H54 (cell line): ENCODE measurements around the gene TTPAL.

Experiments used
- DNase-seq: peaks from one replicate; pipeline ENCODE4 v3.0.0; 2011; ENCODE audit warnings: low spot score, mixed read lengths; ENCODE audit not compliant: insufficient read length
- FAIRE-seq: peaks from 3 replicates; lab custom pipeline; 2011; peaks lifted over from hg19 to GRCh38; lab: Jason Lieb, UNC
- POLR2A ChIP-seq: IDR thresholded peaks from 2 replicates; pipeline ENCODE4 v1.6.1; 2011; ENCODE audit warnings: low read depth, mild to moderate bottlenecking, low read length

TTPAL gene

DNA sequence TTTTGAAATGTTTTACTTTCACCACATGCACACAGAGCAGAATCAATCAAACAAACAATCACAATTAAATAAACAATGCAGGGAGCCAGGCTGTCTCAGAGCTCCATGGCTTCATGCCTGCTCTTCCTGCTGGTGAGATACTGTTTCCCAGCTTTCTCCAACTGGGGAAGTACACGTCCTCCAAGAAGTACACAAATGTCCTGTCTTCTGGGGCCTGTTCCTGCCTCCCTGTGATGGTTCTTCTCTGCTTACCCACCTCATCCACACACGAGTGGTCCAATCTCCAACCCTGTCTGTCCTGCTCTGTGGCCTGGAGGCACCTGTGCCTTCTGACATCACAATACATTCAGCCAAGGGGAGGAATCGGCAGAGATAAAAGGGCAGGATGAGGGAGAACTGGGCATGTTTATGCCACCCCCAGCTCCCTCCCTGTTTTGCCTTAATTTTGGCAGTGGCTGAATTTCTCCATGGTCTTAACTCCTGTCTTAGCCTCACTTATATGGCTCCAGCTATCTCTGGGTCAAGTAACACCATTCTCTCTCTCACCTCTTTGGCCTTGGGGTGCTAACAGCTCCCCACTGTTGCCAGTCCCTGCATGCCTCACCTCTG lies 25.3 kb upstream of the TTPAL start:
- DNase-seq: no peak
- no peak for TF ChIP-seq POLR2A
- FAIRE-seq: no peak

DNA sequence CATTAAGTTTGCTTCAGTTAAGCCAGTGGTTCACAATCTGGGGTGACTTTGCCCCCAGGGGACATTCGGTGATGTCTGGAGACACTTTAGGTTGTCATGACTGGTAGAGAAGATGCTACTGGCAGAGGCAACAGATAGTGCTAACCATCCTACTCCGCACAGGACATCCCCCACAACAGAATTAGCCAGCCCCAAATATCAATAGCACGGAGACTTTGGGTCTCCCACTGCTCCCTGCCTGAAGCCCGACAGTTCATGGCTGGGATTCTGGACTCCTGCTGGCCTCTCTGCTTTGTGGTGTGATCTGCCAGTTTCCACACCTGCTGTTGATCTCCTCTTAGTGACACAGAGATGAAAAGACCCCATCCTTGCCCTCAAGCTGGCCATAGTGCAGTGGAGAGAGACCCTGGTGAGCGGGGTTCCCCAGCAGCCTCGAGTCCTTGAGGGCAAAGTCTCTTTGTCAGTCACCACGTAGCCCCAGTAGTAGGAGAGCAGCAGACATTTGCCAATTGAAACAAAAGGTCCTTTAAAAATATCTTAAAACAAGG lies 24.7 kb upstream of the TTPAL start:
- FAIRE-seq (no peak), DNase-seq (no peak)
- no peak for TF ChIP-seq POLR2A

DNA sequence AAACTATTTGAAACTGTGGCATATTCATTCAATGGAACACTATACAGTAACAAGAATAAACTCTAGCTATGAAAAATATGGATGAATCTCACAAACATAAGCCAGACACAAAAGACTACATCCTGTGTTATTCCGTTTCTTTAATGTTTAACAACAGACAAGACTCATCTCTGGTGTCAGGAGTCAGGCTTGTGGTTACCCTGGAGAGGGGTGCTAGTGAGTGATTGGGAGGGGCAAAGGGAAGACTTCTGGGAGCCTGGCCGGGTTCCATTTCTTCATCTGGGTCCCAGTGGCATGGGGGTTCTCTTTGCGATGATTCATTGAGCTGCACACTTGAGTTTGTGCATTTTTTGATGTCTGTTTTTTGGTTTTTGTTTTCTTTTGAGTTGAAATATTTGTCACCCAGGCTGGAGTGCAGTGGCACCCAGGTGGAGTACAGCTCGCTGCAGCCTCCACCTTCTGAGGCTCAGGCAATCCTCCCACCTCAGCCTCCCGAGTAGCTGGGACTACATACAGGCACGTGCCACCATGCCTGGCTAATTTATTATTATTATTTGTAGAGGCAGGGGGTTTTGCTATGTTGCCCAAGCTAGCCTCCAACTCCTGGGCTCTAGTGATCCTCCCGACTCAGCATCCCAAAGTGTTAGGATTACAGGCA lies 21.2 kb upstream of the TTPAL start:
- DNase-seq (no peak), FAIRE-seq (no peak)
- no peak for TF ChIP-seq POLR2A

DNA sequence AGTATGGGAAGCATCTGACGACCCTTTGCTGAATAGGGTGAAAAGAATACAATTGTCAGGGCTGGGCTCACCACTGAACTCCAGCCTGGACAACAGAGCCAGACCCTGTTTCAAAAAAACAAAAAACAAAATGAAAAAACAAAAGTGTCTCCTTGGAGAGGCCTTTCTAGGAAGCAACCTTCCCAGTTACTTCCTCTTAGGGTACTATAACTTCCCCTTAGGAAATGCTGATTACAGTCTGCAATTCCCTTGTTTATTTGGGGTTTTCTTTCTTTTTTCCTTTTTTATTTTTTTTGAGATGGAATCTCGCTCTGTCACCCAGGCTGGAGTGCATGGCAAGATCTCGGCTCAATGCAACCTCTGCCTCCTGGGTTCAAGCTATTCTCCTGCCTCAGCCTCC lies 20.5 kb upstream of the TTPAL start:
- no peak for TF ChIP-seq POLR2A
- no peak for FAIRE-seq

DNA sequence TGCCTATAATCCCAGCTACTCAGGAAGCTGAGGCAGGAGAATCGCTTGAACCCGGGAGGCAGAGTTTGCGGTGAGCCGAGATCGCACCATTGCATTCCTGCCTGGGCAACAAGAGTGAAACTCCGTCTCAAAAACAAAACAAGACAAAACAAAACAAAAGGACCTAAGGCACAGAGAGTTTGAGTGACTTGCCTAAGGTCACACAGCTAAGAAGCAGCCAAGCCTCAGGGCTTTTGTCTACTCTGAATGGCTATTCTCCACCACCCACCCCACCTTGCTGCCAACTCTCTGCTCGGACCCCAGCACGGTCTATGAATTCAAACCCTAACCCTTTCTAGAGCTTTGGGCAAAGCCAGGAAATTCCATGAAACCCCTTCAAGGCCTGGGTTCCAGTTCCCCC lies 19.1 kb upstream of the TTPAL start:
- FAIRE-seq (no peak), DNase-seq (no peak)
- no peak for TF ChIP-seq POLR2A

More for the DNA sequence above, 20.5 kb upstream of the TTPAL start:
- DNase-seq: no peak

GRCh38 chr20:44457016-44457415 lies 18.7 kb upstream of the TTPAL start:
- FAIRE-seq (no peak), DNase-seq (no peak)
- TF ChIP-seq POLR2A: no peak

- FAIRE-seq (no peak), DNase-seq (no peak)
- TF ChIP-seq POLR2A: no peak
Measured at GRCh38 chr20:44459271-44459670, 16.4 kb upstream of the TTPAL start.

DNA sequence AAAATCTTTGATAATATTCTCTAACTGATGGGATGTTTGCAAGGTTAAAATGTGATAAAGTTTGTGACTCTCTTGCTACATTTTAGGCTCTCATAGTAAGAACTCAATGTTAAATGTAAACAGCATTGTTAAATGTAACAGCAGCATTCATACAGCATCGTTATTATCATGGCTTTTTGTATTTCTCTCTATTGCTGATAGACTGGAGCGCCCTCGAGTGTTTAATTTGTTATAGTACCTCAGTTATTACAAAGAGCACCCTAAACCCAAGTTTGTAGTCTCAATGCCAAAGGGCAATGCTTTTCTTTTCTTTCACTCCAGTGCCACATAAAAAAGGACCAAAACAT lies 14.9 kb upstream of the TTPAL start:
- TF ChIP-seq POLR2A: no peak
- DNase-seq: no peak
- FAIRE-seq: no peak

DNA sequence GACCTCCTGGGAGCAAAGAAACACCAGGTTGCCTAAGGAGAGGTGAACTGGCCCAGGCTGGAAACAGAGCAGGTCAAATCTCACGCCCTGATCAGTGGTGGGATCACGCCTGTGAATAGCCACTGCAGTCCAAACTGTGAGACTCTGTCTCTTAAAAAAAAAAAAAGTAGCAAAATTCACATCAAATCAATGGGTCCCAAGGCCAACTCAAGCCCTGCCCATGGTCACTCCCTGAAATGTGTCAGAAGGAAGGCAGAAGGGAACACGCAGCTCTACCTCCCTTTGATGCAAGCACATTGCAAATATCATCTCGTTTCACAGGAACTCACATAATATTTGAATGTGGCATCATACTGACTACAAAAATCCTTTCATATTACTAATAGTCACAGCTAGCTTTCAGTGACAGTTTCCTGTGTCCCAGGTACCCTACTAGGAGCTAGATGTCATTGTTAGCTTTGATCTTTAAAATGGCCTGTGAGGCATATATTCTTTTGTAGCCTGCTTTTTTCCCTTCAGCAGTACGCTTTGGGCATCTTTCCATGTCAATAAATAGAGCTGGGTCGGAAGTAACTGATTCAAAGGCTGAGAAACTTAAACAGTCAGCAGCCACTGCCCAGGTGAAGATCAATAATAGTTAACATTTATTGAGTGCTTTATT lies 14.4 kb upstream of the TTPAL start:
- no peak for TF ChIP-seq POLR2A
- no peak for DNase-seq
- FAIRE-seq: no peak

- TF ChIP-seq POLR2A: no peak
- FAIRE-seq: no peak
Measured at GRCh38 chr20:44461803-44462174, 13.9 kb upstream of the TTPAL start.

GRCh38 chr20:44463466-44463865 lies 12.2 kb upstream of the TTPAL start:
- no peak for DNase-seq
- no peak for TF ChIP-seq POLR2A
- FAIRE-seq: no peak

More at GRCh38 chr20:44461803-44462174, 13.9 kb upstream of the TTPAL start:
- no peak for DNase-seq

DNA sequence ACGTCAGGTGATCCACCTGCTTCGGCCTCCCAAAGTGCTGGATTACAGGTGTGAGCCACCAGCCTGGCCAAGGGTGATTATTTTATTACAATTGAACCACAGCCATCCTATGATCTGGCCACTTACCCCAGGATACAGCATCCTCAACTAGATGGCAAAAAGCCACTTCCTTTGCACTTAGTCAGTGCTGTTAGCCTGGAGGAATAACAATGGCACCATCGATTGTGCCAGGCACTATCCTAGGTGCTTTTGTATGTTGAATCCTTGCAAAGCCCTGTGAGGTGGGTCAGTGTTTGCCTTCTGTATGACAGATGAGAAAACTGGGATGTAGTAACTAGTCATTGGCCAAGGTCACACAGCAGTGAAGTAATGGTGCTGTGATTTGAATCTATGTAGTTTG lies 11.2 kb upstream of the TTPAL start:
- no peak for FAIRE-seq
- no peak for DNase-seq
- no peak for TF ChIP-seq POLR2A

- no peak for DNase-seq
- no peak for FAIRE-seq
- no peak for TF ChIP-seq POLR2A
Measured at GRCh38 chr20:44465001-44465560, 10.6 kb upstream of the TTPAL start.

GRCh38 chr20:44467289-44467883 lies 8.3 kb upstream of the TTPAL start:
- TF ChIP-seq POLR2A: no peak
- DNase-seq (no peak), FAIRE-seq (no peak)
